ENCODE data around the gene SIGLEC8. TPM values are rescaled to one million over a fixed set of nuclear protein-coding genes. Genes with fewer than 3 reads are reported as not detected.

Gene SIGLEC8
- total and polyA plus RNA-seq, 10 of the 15 experiments (the other 5 are each of a cell fraction or from before 2014, with no cell fraction given): not detected

DNA sequence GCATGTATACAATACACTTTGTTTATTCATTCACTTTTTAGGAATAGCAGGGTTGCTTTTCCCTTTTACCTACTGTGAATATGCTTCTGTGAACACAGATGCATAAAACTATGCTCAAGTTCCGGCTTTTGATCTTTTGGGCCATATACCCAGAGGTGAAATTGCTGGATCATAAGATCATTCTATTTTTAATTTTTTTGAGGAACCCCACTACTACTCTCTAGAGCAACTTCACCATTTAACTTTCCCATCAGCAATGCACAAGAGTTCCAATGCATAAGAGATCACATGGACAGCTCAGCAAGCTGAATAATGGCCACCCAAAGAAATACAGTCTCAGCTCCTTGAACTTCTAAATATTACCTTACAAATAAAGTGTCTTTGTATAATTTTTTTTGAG, 23.8 kb downstream of the SIGLEC8 start:
- Histone ChIP-seq H3K27me3 (replicated peaks in 1 of 2; ENCODE audit: control insufficient read depth in 2 of 2, insufficient read depth in 2 of 2, low read length in 1 of 2) (0 out of 4 replicates have a peak, but pooled peaks cover 0 to 2% of the 10 kb centered on the region in 2 experiments), H3K36me3 (ENCODE audit: control insufficient read depth in 2 of 2, insufficient read depth in 2 of 2, low read length in 1 of 2) (no peaks in the 10 kb centered on the region), H3K9ac (ENCODE audit: control insufficient read depth, insufficient read depth, low read length) (no peak overlapping the region), H3K9me3 (replicated peaks; ENCODE audit: control insufficient read depth, insufficient read depth, low read length) (no peaks in the 10 kb centered on the region), H4K20me1 (ENCODE audit: control insufficient read depth, insufficient read depth) (no peaks in the 10 kb centered on the region), H3K79me2 (ENCODE audit: control insufficient read depth, insufficient read depth, low read length) (no peaks in the 10 kb centered on the region), H3K4me3 (no peak overlapping the region), H3K27ac (ENCODE audit: control insufficient read depth, insufficient read depth) (no peak overlapping the region), H3K4me1 (ENCODE audit: control insufficient read depth, insufficient read depth, low read length) (0 out of 2 replicates have a peak, but pooled peaks cover 6% of the 10 kb centered on the region), H2AFZ (ENCODE audit: control insufficient read depth, low read depth, low read length) (no peak overlapping the region), H3K4me2 (ENCODE audit: control insufficient read depth, insufficient read depth) (no peak overlapping the region)
- intact Hi-C loops (cut with micrococcal nuclease; ENCODE audit: unreplicated experiment) (no loop called here), in situ Hi-C loops (cut with MboI) (no loop called here)
- SMC1A ChIA-PET (ENCODE audit: uncharacterized antibody, unreplicated experiment): interaction anchor here (1.5 kb wide), 1 partner anchor 33 kb away, joined by 3 read pairs; no protein-coding TSS in a partner anchor
- DNase-seq (ENCODE audit: low read depth, low spot score) (no peak), FAIRE-seq (no peak), ATAC-seq (no peak)
- 33% methylated on average over 1 of the region's 1 CpG for WGBS (ENCODE audit: insufficient coverage, insufficient replicate concordance, low lambda C conversion rate, missing lambda C conversion rate)
- CTCF ChIA-PET: interaction anchor here (1.0 to 11.1 kb wide), 2 partner anchors 14 to 36 kb away, joined by 3 to 142 read pairs; partner anchors contain the start of gene SIGLEC10
- BruUV-seq (replicated peaks): no TSS peak
- RAD21 ChIA-PET (ENCODE audit: unreplicated experiment): interaction anchor here (0.6 kb wide), 1 partner anchor 93 kb away, joined by 3 read pairs; no protein-coding TSS in a partner anchor
- no peak for TF ChIP-seq IKZF1 (conservative IDR thresholded peaks at IDR 0.05)
- TF ChIP-seq YBX1 (IDR thresholded peaks at IDR 0.05): no peak
- TF ChIP-seq, protein P1, sequence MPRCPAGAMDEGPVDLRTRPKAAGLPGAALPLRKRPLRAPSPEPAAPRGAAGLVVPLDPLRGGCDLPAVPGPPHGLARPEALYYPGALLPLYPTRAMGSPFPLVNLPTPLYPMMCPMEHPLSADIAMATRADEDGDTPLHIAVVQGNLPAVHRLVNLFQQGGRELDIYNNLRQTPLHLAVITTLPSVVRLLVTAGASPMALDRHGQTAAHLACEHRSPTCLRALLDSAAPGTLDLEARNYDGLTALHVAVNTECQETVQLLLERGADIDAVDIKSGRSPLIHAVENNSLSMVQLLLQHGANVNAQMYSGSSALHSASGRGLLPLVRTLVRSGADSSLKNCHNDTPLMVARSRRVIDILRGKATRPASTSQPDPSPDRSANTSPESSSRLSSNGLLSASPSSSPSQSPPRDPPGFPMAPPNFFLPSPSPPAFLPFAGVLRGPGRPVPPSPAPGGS (IDR thresholded peaks at IDR 0.05; ENCODE audit: borderline replicate concordance, insufficient read depth, low read depth, low read length, poor library complexity, severe bottlenecking): no peak
- TF ChIP-seq BACH1 (IDR thresholded peaks at IDR 0.05; ENCODE audit: borderline replicate concordance): no peak
- no peak for TF ChIP-seq NFYB (IDR thresholded peaks at IDR 0.05; ENCODE audit: insufficient read depth, low read depth, low read length)
- no peak for TF ChIP-seq ZNF622 (IDR thresholded peaks at IDR 0.05)
- TF ChIP-seq PAX8 (IDR thresholded peaks at IDR 0.05): no peak
- TF ChIP-seq, protein P2, sequence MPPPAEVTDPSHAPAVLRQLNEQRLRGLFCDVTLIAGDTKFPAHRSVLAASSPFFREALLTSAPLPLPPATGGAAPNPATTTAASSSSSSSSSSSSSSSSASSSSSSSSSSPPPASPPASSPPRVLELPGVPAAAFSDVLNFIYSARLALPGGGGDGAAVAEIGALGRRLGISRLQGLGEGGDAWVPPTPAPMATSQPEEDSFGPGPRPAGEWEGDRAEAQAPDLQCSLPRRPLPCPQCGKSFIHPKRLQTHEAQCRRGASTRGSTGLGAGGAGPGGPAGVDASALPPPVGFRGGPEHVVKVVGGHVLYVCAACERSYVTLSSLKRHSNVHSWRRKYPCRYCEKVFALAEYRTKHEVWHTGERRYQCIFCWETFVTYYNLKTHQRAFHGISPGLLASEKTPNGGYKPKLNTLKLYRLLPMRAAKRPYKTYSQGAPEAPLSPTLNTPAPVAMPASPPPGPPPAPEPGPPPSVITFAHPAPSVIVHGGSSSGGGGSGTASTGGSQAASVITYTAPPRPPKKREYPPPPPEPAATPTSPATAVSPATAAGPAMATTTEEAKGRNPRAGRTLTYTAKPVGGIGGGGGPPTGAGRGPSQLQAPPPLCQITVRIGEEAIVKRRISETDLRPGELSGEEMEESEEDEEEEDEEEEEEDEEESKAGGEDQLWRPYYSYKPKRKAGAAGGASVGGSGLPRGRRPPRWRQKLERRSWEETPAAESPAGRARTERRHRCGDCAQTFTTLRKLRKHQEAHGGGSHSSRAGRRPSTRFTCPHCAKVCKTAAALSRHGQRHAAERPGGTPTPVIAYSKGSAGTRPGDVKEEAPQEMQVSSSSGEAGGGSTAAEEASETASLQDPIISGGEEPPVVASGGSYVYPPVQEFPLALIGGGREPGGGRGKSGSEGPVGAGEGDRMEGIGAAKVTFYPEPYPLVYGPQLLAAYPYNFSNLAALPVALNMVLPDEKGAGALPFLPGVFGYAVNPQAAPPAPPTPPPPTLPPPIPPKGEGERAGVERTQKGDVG (CRISPR knock-in tag; IDR thresholded peaks at IDR 0.05): no peak
- no peak for TF ChIP-seq PML (IDR thresholded peaks at IDR 0.05; ENCODE audit: low read length)
- no peak for TF ChIP-seq TBL1XR1 (IDR thresholded peaks at IDR 0.05; ENCODE audit: low read depth, low read length)
- POLR2A ChIA-PET: no interaction called here
